HG02588 (cell line): ENCODE data around the gene TMED10.
"Not testable (repeated sequence)": the region's sequence is repeated elsewhere in the genome, so short reads cannot be mapped to it uniquely, and the experiment has no call there.

Experiments used
- ATAC-seq: cut with Tn5 transposase; IDR thresholded peaks from one replicate; pipeline ENCODE4 v1.9.1; 2021; ENCODE audit warnings: mild to moderate bottlenecking, moderate library complexity; ENCODE audit not compliant: unreplicated experiment

Gene TMED10

DNA sequence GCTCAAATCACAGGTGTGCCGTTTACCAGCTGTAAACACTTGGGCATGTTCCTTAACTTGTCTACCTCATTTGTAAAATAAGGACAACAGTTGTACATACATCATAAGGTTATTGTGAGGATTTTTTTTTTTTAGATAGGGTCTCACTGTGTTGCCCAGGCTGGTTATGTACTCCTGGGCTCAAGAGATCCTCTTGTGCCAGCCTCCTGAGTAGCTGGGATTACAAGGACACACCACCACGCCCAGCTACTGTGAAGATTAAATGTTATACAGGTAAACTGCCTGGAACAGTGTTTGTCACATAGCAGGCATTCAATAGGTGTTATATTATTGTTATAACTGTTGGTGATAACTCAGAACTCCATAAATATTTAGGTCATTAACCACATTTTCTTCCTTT, 12.7 kb downstream of the TMED10 start:
- ATAC-seq: no peak

GRCh38 chr14:75162631-75163030, 13.8 kb downstream of the TMED10 start:
- no peak for ATAC-seq

GRCh38 chr14:75158843-75159614, 17.4 kb downstream of the TMED10 start:
- no peak for ATAC-seq

GRCh38 chr14:75156901-75157300, 19.5 kb downstream of the TMED10 start:
- no peak for ATAC-seq

GRCh38 chr14:75156111-75156510, 20.3 kb downstream of the TMED10 start:
- ATAC-seq: no peak

- no peak for ATAC-seq
Measured at GRCh38 chr14:75155169-75155568, 21.2 kb downstream of the TMED10 start.

GRCh38 chr14:75153295-75153694, 23.1 kb downstream of the TMED10 start:
- ATAC-seq: no peak

GRCh38 chr14:75151851-75152250, 24.6 kb downstream of the TMED10 start:
- no peak for ATAC-seq

DNA sequence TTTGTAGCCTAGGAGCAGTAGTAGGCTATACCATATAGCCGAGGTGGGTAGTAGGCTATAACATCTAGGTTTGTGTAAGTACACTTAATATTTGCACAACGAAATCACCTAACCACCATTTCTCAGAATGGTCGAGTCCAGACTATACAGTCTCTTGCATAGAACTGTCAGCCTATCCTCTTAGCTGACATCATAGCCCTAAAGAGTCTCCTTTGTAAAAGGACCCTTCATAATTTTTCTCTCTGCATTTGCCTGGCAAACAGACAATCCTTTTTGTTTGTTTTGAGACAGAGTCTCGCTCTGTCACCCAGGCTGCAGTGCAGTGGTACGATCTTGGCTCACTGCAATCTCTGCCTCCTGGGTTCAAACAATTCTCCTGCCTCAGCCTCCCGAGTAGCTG, 25.8 kb downstream of the TMED10 start:
- ATAC-seq: not testable (repeated sequence)

GRCh38 chr14:75150150-75150549, 26.3 kb downstream of the TMED10 start:
- ATAC-seq: no peak

- no peak for ATAC-seq
Measured at GRCh38 chr14:75147423-75148071, 28.9 kb downstream of the TMED10 start.

- ATAC-seq: no peak
Measured at GRCh38 chr14:75144944-75145343, 31.5 kb downstream of the TMED10 start.

DNA sequence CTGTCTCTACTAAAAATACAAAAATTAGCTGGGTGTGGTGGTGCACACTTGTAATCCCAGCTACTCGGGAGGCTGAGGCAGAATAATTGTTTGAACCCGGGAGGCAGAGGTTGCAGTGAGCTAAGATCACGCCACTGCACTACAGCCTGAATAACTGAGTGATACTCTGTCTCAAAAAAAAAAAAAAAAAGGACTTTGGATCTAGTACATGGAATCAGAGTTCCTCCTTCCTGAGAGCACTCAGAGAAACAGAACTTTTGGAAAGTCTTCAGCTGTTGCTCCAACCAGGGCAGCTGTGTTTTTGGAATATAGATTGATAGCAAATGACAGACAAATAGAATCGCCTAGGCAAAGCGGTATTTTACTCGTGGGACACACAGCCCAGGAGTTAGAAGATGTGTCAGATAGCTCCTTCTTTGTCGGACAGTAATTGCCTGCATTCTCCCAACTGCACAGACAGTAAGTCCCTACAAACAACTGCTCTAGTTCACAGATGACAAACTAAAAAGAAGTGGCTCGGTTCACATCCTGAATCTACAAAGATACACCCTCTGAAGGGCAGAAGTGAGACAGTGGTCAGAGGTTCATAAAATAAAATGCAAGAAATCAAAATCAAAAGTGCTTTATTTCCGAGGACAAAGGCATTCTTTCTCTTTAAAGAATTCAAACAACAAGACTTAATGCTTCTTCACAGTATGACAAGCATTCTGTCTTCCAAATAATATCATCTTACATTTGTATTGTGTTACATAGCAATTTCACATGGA, 32.5 kb downstream of the TMED10 start:
- no peak for ATAC-seq

DNA sequence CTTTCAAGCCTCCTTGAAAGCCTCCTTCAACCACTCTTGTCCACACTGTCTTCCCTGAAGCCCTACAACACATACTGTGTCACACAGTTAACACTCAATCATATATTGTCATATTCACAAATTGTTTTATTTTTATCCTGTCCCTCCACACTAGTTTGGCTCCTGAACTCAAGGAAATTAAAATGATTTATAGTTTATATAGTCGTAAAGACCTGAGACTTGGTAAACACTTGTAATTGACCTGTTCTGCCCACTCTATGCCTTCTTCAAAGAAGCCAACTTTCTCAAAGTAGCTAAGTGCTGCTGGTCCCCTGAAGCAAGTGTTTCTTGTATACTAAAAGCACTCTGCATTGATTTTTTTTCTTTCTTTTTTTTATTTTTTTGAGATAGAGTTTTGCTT, 33.9 kb downstream of the TMED10 start:
- no peak for ATAC-seq

DNA sequence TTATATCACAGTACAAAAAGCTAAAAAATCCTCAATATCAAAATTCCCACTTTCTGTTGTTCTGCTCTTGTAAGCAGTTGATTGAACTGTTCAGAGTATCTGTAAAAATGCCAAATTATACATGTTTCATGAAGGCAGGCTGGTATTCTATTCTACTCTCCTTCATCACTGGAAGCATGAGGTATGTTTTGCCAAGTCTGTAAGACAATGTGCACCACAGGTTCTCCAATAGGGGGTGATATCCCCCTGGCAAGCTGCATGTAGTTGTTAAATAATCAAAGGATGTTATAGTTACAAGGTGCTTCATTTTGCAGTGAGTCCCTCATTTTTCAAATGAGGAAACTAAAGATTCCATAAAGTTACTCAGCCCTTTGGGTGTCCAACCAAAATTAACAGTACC, 34.4 kb downstream of the TMED10 start:
- ATAC-seq: no peak

- no peak for ATAC-seq
Measured at GRCh38 chr14:75141062-75141461, 35.4 kb downstream of the TMED10 start.

DNA sequence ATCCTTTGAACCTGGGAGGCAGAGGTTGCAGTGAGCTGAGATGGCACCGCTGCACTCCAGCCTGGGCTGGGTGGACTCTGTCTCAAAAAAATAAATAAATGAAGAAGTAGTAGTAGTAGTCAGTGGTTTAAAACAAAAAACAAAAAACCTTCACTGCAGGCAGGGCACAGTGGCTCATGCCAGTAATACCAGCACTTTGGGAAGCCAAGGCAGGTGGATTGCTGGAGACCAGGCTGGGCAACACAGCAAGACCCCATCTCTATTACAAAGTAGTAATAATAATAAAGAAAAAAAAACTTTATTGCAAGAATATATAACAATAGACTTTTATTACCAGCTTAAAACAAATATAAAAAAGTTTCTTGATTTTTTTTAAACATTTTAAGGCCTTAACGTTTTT, 35.8 kb downstream of the TMED10 start:
- ATAC-seq: no peak

- ATAC-seq: no peak
Measured at GRCh38 chr14:75139185-75139584, 37.2 kb downstream of the TMED10 start.

DNA sequence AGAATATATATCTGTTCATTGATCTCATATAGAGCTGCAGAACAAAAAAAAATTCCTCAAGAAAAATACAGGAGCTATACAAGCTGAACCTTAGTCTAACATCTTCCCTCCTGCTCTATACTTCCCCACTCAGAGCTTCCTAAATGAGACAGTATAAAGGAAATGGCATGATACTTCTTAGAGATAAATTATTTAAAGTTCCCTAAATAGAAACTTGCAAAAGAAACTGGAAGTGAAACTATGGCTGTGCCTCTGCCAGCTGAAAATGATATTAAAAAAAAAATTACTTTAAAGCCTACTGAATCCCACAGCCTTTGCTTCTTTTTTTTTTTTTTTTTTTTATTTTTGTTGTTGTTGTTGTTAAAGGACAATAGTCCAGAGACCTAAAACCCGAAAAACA, 37.9 kb downstream of the TMED10 start:
- no peak for ATAC-seq

DNA sequence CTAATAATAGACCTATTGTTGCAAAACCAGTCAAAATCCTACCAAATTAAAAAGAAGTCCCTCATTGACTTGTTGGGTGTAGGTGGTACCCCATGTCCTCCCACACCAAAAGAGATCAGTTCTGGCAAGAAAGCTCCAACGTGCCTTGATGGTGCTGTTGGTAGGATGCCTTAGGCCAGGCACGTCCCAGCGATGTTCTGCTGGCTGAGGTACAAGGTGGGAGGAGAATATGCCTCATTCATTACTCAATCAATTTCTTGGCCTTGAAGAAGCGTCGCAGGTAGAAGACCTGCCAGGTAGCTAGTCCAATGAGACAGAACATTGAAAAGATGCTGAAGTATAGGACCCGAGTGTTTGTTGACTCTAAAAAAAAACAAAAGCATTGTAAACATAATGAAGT, 41.8 kb downstream of the TMED10 start:
- ATAC-seq: no peak

DNA sequence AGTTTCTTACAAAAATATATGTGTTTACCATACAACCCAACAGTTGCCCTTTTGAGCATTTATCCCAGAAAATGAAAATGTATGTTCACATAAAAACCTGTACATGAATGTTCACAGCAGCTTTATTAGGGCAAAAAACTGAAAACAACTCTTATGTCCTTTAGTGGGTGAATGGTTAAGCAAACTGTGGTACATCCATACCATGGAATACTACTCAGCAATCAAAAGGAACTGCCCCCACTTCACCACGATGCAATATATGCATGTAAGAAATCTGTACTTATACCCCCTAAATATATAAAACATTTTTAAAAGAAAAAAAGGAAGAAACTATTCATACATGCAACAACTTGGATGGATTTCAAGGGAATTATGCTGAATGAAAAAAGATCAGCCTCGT, 42.8 kb downstream of the TMED10 start:
- no peak for ATAC-seq
